OCI-LY3 (cell line): Measurements from ENCODE around the gene ZNRF1.

ENCODE experiments used
- EZH2phosphoT487 ChIP-seq: fragments of 200-600 bp; shearing (Covaris generic); IDR thresholded peaks from 2 replicates; pipeline ENCODE4 v1.6.1; 2018; ENCODE audit warnings: antibody characterized with exemption, mixed run types, low read depth
- TF ChIP-seq, protein P1 (sequence below): fragments of 200-600, 300-600 bp; sonication (generic); IDR thresholded peaks from 2 replicates; pipeline ENCODE4 v1.5.1; 2014; ENCODE audit warnings: antibody characterized with exemption, low read length, low read depth

DNA sequence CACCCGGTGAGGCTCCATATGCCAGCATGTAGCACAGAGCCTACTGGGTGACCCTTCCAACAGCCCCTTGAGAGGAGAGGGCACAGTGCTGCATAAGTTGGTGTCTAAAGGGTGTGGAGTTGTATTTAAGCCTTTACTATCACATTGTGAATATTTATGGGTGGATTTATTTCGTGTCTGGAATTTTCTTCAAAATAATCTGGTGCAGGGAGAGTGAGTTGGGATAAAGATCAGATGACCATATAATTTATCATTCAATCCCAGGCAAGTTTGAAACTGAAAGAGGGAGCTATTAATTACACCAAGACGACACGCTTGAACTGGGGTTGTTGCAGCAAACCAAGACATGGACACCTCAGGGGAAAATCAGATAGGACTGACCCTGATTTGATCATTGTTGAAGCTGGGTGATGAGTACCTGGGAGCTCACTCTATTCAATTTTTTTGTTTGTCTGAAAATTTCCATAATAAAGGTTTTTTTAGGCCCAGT, 75.5 kb downstream of the ZNRF1 start:
- TF ChIP-seq, protein P1, sequence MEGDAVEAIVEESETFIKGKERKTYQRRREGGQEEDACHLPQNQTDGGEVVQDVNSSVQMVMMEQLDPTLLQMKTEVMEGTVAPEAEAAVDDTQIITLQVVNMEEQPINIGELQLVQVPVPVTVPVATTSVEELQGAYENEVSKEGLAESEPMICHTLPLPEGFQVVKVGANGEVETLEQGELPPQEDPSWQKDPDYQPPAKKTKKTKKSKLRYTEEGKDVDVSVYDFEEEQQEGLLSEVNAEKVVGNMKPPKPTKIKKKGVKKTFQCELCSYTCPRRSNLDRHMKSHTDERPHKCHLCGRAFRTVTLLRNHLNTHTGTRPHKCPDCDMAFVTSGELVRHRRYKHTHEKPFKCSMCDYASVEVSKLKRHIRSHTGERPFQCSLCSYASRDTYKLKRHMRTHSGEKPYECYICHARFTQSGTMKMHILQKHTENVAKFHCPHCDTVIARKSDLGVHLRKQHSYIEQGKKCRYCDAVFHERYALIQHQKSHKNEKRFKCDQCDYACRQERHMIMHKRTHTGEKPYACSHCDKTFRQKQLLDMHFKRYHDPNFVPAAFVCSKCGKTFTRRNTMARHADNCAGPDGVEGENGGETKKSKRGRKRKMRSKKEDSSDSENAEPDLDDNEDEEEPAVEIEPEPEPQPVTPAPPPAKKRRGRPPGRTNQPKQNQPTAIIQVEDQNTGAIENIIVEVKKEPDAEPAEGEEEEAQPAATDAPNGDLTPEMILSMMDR, result no peak
- no peak for TF ChIP-seq EZH2phosphoT487
